Pancreas (tissue), 10 donors: ENCODE measurements around the gene BCO1. TPM values are rescaled to one million over a fixed set of nuclear protein-coding genes. Genes with fewer than 3 reads are reported as not detected.

Experiments
- ATAC-seq, 4 donors: fragments of 200-7000 bp; cut with Tn5 transposase; one replicate each; pipeline versions ENCODE4 v1.8.0 to v1.9.1; 2020; ENCODE audit warnings: mild to moderate bottlenecking in 4 of 4, moderate library complexity in 4 of 4
- DNase-seq, 6 donors: peaks; one replicate each; pipeline ENCODE4 v3.0.0-alpha.2; 2020
- FAIRE-seq: peaks from 2 replicates; lab custom pipeline; 2012; peaks lifted over from hg19 to GRCh38; lab: Jason Lieb, UNC
- H3K27ac ChIP-seq, 4 donors: fragments of 200-600 bp; sonication (generic); 1 replicate in 3 of 4; 2 replicates in 1 of 4; pipeline versions ENCODE4 v1.5.0 to v1.8.0; 2020
- H3K27me3 ChIP-seq, 4 donors: fragments of 200-600 bp; one replicate each; pipeline ENCODE4 v1.8.0; 2021
- H3K36me3 ChIP-seq, 3 donors: fragments of 200-600 bp; sonication (generic) in 1 of 3; one replicate each; pipeline versions ENCODE4 v1.5.0 to v1.8.0; 2020 to 2021
- H3K4me1 ChIP-seq, 3 donors: fragments of 200-600 bp; one replicate each; pipeline ENCODE4 v1.8.0; 2021
- H3K4me3 ChIP-seq, 4 donors: fragments of 200-600 bp; sonication (generic) in 2 of 4; one replicate each; pipeline versions ENCODE4 v1.5.0 to v1.8.0; 2020 to 2021
- H3K9me3 ChIP-seq, 4 donors: fragments of 200-600 bp; one replicate each; pipeline ENCODE4 v1.8.0; 2021
- CTCF ChIP-seq, 4 donors: fragments of 200-600 bp; sonication (generic) in 3 of 4; IDR thresholded peaks; one replicate each; pipeline versions ENCODE4 v1.5.0 to v1.8.0; 2021; ENCODE audit warnings: antibody characterized with exemption in 4 of 4
- WGBS, 2 donors: extraction: QIAGEN DNeasy Blood & Tissue Kit; methylation state at CpG; one replicate each; pipeline ENCODE4 v1.1.7; 2013; 5-methylcytosine and 5-hydroxymethylcytosine counted together
- intact Hi-C, 3 donors: fragments of 100-400 bp; cut with DNase I; formaldehyde crosslinking; loops; one replicate each; pipeline versions ENCODE4 v1.11.1 to v1.14.2; 2022
- polyA plus RNA-seq, 2 donors: library from polyadenylated mRNA; stranded (reverse); fragments of 200-250 nt; gene quantifications; one replicate each; pipeline ENCODE4 v1.2.3, GENCODE V29; 2013
- total RNA-seq, 6 donors: library from RNA; stranded (reverse); fragmentation: NEBNext Ultra II Directional in 4 of 6; extraction: Animal tissue kit (Norgen Biotek cat#: 25700) in 4 of 6; gene quantifications; one replicate each; pipeline versions ENCODE4 v1.2.1 to v1.2.4, GENCODE V29; 2021 to 2023
- donor health status: healthy with polysubstance abuse.
- donor health status: DM: no; HTN: no; CAD: no; lungs with moderate emphysema.
- donor health status: DM: no; HTN: no; CAD: no.
- donor health status: control.
- donor health status: control.
- donor health status: Bipolar disorder and iron deficiency.
- donor health status: DM: yes; HTN: yes; CAD: no.
- donor health status: DM: no; HTN: no; CAD: no.
- donor health status: DM: no; HTN: no; CAD: no.
- donor health status: DM: yes; HTN: yes; CAD: no.

The BCO1 gene
- total and polyA plus RNA-seq, 8 donors, result 0.16 to 0.87 (median 0.31) TPM; not detected in 3

GRCh38 chr16:81229811-81230210 is 8.7 kb upstream of the BCO1 start:
- H3K27me3 ChIP-seq, result no peaks in the 10 kb centered on the region
- no peaks in the 10 kb centered on the region for H3K9me3 ChIP-seq
- no peak overlapping the region for H3K4me3 ChIP-seq
- intact Hi-C loops, result no loop called here
- TF ChIP-seq CTCF (IDR thresholded peaks at IDR 0.05), result no peak
- ATAC-seq, result no peak
- H3K27ac ChIP-seq, result no peak overlapping the region
- FAIRE-seq, result no peak
- DNase-seq, result no peak
- H3K4me1 ChIP-seq, result no peaks in the 10 kb centered on the region
- no peaks in the 10 kb centered on the region for H3K36me3 ChIP-seq
- WGBS, 2 donors, result 47 to 62% methylated on average over 7 of the region's 7 CpGs

GRCh38 chr16:81231014-81231413 is 7.5 kb upstream of the BCO1 start:
- WGBS, 2 donors, result 74 to 81% methylated on average over 5 of the region's 5 CpGs
- Histone ChIP-seq H3K27me3 (no peaks in the 10 kb centered on the region), H3K36me3 (no peaks in the 10 kb centered on the region), H3K9me3 (no peaks in the 10 kb centered on the region), H3K4me1 (no peaks in the 10 kb centered on the region), H3K27ac (no peak overlapping the region), H3K4me3 (no peak overlapping the region)
- DNase-seq (no peak), FAIRE-seq (no peak), ATAC-seq (no peak)
- TF ChIP-seq CTCF (IDR thresholded peaks at IDR 0.05), result no peak
- intact Hi-C loops, result no loop called here

- intact Hi-C loops, result no loop called here
- 85 to 93% methylated on average over 8 of the region's 8 CpGs for WGBS, 2 donors
- DNase-seq (no peak), FAIRE-seq (no peak), ATAC-seq (no peak)
- H3K9me3 ChIP-seq, result no peaks in the 10 kb centered on the region
- no peaks in the 10 kb centered on the region for H3K36me3 ChIP-seq
- H3K27ac ChIP-seq, result no peak overlapping the region
- no peaks in the 10 kb centered on the region for H3K27me3 ChIP-seq
- H3K4me1 ChIP-seq, result peaks cover 0 to 3% (median 1%) of the 10 kb centered on the region in 3 donors
- H3K4me3 ChIP-seq, result no peak overlapping the region
- no peak for TF ChIP-seq CTCF (IDR thresholded peaks at IDR 0.05)
Measured at GRCh38 chr16:81232740-81233367, 5.6 kb upstream of the BCO1 start.

GRCh38 chr16:81237282-81237681 is 1.2 kb upstream of the BCO1 start:
- DNase-seq (peak in 4 of 6 donors; percentile 33 to 66 (median 59)), ATAC-seq (peak; percentile 73 to 89 (median 80)), FAIRE-seq (no peak)
- H3K27ac ChIP-seq, result peak overlapping the region; percentile 34 to 82 (median 65)
- intact Hi-C loops, result no loop called here
- H3K9me3 ChIP-seq, result no peaks in the 10 kb centered on the region
- H3K4me1 ChIP-seq, result peaks cover 0 to 6% (median 6%) of the 10 kb centered on the region in 3 donors
- no peak overlapping the region for H3K4me3 ChIP-seq
- H3K27me3 ChIP-seq, result no peaks in the 10 kb centered on the region
- 58 to 71% methylated on average over 8 of the region's 8 CpGs for WGBS, 2 donors
- TF ChIP-seq CTCF (IDR thresholded peaks at IDR 0.05), result no peak
- no peaks in the 10 kb centered on the region for H3K36me3 ChIP-seq

GRCh38 chr16:81237942-81238295 is 570 bp upstream of the BCO1 start:
- FAIRE-seq, result no peak
- H3K4me3 ChIP-seq, result peak overlapping the region in 2 of 4 donors; percentile 8 to 29
- TF ChIP-seq CTCF (IDR thresholded peaks at IDR 0.05), result no peak
- 65 to 67% methylated on average over 10 of the region's 10 CpGs for WGBS, 2 donors
- H3K9me3 ChIP-seq, result no peaks in the 10 kb centered on the region
- H3K27ac ChIP-seq, result peak overlapping the region; percentile 34 to 82 (median 65)
- H3K36me3 ChIP-seq, result no peaks in the 10 kb centered on the region
- peaks cover 0 to 6% (median 6%) of the 10 kb centered on the region in 3 donors for H3K4me1 ChIP-seq
- DNase-seq, result no peak
- no peak for ATAC-seq
- intact Hi-C loops, result no loop called here
- H3K27me3 ChIP-seq, result no peaks in the 10 kb centered on the region
